Panc1 (cell line): ENCODE measurements around the gene FBXL4. TPM values are rescaled to one million over a fixed set of nuclear protein-coding genes. Genes with fewer than 3 reads are reported as not detected.

Experiments used
- ATAC-seq: fragments of 200-7000 bp; cut with Tn5 transposase; 2 replicates; pipeline ENCODE4 v1.9.1; 2020; ENCODE audit warnings: mild to moderate bottlenecking, moderate library complexity
- BruUV-seq: library from RNA; stranded (reverse); fragments of 400-500 nt; replicated peaks from 2 replicates; lab custom pipeline; 2021; lab: Mats Ljungman, UMichigan
- CTCF ChIA-PET: fragments of 300-600 bp; sonication (Branson Sonifier 250); formaldehyde crosslinking; loops from one replicate; lab custom pipeline; 2022; ENCODE audit warnings: antibody characterized with exemption; lab: Charles Lee
- POLR2A ChIA-PET: fragments of 300-600 bp; sonication (Branson Sonifier 250); formaldehyde crosslinking; loops from one replicate; lab custom pipeline; 2022; ENCODE audit warnings: antibody characterized with exemption; lab: Charles Lee
- DNase-seq: peaks from one replicate; pipeline ENCODE4 v3.0.0-alpha.2; 2010; ENCODE audit warnings: low read depth, low spot score
- H3K27ac ChIP-seq: 2 replicates; pipeline ENCODE4 v1.5.1; 2011; ENCODE audit warnings: mild to moderate bottlenecking, low read length, inconsistent platforms
- H3K27me3 ChIP-seq: fragments of 200-500 bp; sonication (Bioruptor generic); 2 replicates; pipeline ENCODE4 v1.6.0; 2014; ENCODE audit warnings: low read length, inconsistent platforms; ENCODE audit not compliant: control insufficient read depth, insufficient read depth
- H3K36me3 ChIP-seq: fragments of 200-500 bp; sonication (Bioruptor generic); 2 replicates; pipeline ENCODE4 v1.5.1; 2014; ENCODE audit warnings: inconsistent platforms, mild to moderate bottlenecking, low read length, moderate library complexity; ENCODE audit not compliant: control insufficient read depth, insufficient read depth
- H3K4me1 ChIP-seq: 2 replicates; pipeline ENCODE4 v1.5.1; 2011; ENCODE audit warnings: inconsistent platforms, mild to moderate bottlenecking, low read length, moderate library complexity; ENCODE audit not compliant: control insufficient read depth, insufficient read depth
- H3K4me3 ChIP-seq, 2 experiments: 2 replicates each; pipeline ENCODE4 v1.5.1; 2011 to 2012; ENCODE audit warnings: low read depth in 2 of 2, low read length in 2 of 2, mild to moderate bottlenecking in 2 of 2, inconsistent platforms in 1 of 2, moderate library complexity in 1 of 2
- H3K9me3 ChIP-seq: fragments of 200-500 bp; sonication (Bioruptor generic); 2 replicates; pipeline ENCODE4 v1.5.1; 2014; ENCODE audit warnings: low read depth, mild to moderate bottlenecking, inconsistent platforms, low read length, moderate library complexity; ENCODE audit not compliant: control insufficient read depth, insufficient read depth
- POLR2AphosphoS5 ChIP-seq: IDR thresholded peaks from 2 replicates; pipeline ENCODE4 v1.6.1; 2012; ENCODE audit warnings: mild to moderate bottlenecking, low read depth, low read length, moderate library complexity
- SIN3A ChIP-seq: IDR thresholded peaks from 2 replicates; pipeline ENCODE4 v1.6.1; 2012; ENCODE audit warnings: low read depth, mild to moderate bottlenecking, low read length, moderate library complexity, borderline replicate concordance; ENCODE audit not compliant: insufficient read depth
- TCF7L2 ChIP-seq: IDR thresholded peaks from 2 replicates; pipeline ENCODE4 v1.6.1; 2011; ENCODE audit warnings: mild to moderate bottlenecking, low read depth, low read length, inconsistent platforms
- in situ Hi-C: cut with HindIII; loops from 2 replicates; pipeline ENCODE4 v1.10.0; 2016; ENCODE audit warnings: low sequenced_read_pairs, low pct_unique_long_range_greater_than_20kb
- intact Hi-C: fragments of 100-400 bp; cut with micrococcal nuclease; formaldehyde crosslinking; loops from one replicate; pipeline ENCODE4 v1.10.0; 2022; ENCODE audit not compliant: unreplicated experiment
- total RNA-seq: library from RNA; stranded (reverse); gene quantifications from one replicate; pipeline ENCODE4 v1.2.1, GENCODE V29; 2021; ENCODE audit not compliant: unreplicated experiment
- TF ChIP-seq, protein P1 (sequence below), 2 experiments: IDR thresholded peaks; 2 replicates each; pipeline ENCODE4 v1.6.1; 2011 to 2012; ENCODE audit warnings: low read depth in 2 of 2, control low read depth in 1 of 2, low read length in 1 of 2, mild to moderate bottlenecking in 1 of 2, moderate library complexity in 1 of 2; ENCODE audit not compliant: insufficient read depth in 1 of 2
- TF ChIP-seq, protein P2 (sequence below): fragments of 450-650 bp; IDR thresholded peaks from 2 replicates; pipeline ENCODE4 v1.5.1; 2017; ENCODE audit warnings: mild to moderate bottlenecking

Gene FBXL4
- total RNA-seq, 1 experiment from 2014 or later: 11.5 TPM

DNA sequence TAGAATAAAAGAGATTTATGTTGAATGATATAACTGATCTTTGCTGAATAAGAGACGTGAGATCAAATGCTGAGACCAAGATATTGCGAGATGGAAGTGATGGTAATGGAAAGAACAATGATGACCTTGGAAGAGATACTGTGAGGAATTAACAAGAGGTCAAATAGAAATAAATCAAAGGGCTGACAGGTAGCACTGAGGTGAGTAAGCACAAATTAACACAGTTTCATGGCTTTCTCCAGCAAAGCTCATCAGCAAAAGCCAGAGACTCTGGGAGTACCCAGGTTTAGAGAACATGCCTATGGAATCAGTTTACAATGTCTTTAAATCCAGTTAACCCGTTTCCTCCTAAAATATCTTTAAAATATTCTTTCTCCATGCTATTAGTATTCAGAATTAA lies 60.1 kb downstream of the FBXL4 start:
- no peaks in the 10 kb centered on the region for H3K9me3 ChIP-seq
- no peak for ATAC-seq
- no peak overlapping the region for H3K4me3 ChIP-seq
- in situ Hi-C loops: no loop called here
- DNase-seq: no peak
- ChIA-PET CTCF (no interaction called here), POLR2A (no interaction called here)
- H3K4me1 ChIP-seq: no peaks in the 10 kb centered on the region
- TF ChIP-seq, protein P1, sequence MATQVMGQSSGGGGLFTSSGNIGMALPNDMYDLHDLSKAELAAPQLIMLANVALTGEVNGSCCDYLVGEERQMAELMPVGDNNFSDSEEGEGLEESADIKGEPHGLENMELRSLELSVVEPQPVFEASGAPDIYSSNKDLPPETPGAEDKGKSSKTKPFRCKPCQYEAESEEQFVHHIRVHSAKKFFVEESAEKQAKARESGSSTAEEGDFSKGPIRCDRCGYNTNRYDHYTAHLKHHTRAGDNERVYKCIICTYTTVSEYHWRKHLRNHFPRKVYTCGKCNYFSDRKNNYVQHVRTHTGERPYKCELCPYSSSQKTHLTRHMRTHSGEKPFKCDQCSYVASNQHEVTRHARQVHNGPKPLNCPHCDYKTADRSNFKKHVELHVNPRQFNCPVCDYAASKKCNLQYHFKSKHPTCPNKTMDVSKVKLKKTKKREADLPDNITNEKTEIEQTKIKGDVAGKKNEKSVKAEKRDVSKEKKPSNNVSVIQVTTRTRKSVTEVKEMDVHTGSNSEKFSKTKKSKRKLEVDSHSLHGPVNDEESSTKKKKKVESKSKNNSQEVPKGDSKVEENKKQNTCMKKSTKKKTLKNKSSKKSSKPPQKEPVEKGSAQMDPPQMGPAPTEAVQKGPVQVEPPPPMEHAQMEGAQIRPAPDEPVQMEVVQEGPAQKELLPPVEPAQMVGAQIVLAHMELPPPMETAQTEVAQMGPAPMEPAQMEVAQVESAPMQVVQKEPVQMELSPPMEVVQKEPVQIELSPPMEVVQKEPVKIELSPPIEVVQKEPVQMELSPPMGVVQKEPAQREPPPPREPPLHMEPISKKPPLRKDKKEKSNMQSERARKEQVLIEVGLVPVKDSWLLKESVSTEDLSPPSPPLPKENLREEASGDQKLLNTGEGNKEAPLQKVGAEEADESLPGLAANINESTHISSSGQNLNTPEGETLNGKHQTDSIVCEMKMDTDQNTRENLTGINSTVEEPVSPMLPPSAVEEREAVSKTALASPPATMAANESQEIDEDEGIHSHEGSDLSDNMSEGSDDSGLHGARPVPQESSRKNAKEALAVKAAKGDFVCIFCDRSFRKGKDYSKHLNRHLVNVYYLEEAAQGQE (IDR thresholded peaks at IDR 0.05; ENCODE audit: insufficient read depth in 1 of 2, low read depth in 2 of 2, low read length in 1 of 2): no peak
- TF ChIP-seq POLR2AphosphoS5 (no peak), TCF7L2 (no peak), SIN3A (no peak)
- TF ChIP-seq, protein P2, sequence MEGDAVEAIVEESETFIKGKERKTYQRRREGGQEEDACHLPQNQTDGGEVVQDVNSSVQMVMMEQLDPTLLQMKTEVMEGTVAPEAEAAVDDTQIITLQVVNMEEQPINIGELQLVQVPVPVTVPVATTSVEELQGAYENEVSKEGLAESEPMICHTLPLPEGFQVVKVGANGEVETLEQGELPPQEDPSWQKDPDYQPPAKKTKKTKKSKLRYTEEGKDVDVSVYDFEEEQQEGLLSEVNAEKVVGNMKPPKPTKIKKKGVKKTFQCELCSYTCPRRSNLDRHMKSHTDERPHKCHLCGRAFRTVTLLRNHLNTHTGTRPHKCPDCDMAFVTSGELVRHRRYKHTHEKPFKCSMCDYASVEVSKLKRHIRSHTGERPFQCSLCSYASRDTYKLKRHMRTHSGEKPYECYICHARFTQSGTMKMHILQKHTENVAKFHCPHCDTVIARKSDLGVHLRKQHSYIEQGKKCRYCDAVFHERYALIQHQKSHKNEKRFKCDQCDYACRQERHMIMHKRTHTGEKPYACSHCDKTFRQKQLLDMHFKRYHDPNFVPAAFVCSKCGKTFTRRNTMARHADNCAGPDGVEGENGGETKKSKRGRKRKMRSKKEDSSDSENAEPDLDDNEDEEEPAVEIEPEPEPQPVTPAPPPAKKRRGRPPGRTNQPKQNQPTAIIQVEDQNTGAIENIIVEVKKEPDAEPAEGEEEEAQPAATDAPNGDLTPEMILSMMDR: no peak
- BruUV-seq: no TSS peak
- H3K27ac ChIP-seq: no peak overlapping the region
- H3K36me3 ChIP-seq: no peaks in the 10 kb centered on the region; the same call in 1 of the 2 replicates
- no peaks in the 10 kb centered on the region for H3K27me3 ChIP-seq
- intact Hi-C loops: no loop called here

DNA sequence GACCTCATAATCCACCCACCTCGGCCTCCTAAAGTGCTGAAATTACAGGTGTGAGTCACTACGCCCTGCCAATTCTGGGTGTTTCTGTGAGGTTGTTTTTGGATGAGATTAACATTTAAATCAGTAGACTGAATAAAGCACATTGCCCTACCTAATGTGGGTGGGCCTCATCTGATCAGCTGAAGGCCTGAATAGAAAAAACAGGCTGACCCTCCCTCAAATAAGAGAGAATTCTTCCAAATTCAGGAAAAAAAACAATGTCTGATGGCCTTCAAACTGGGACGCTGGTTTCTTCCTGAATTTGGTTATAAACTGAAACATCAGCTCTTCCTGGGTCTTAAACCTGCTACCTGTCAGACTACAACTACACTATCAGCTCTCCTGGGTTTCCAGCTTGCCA lies 62.4 kb downstream of the FBXL4 start:
- Histone ChIP-seq H3K4me3 (no peak overlapping the region), H3K9me3 (no peaks in the 10 kb centered on the region), H3K27me3 (no peaks in the 10 kb centered on the region), H3K27ac (no peak overlapping the region), H3K36me3 (no peaks in the 10 kb centered on the region; the same call in 1 of the 2 replicates), H3K4me1 (no peaks in the 10 kb centered on the region)
- ChIA-PET POLR2A (no interaction called here), CTCF (no interaction called here)
- intact Hi-C loops (no loop called here), in situ Hi-C loops (no loop called here)
- TF ChIP-seq POLR2AphosphoS5: no peak
- TF ChIP-seq, protein P1 (IDR thresholded peaks at IDR 0.05; ENCODE audit: insufficient read depth in 1 of 2, low read depth in 2 of 2, low read length in 1 of 2): no peak
- BruUV-seq: no TSS peak
- DNase-seq (no peak), ATAC-seq (no peak)
